22Rv1 (cell line): ENCODE data around the gene LEUTX.
A peak's percentile ranks its signal among the peaks of the same experiment; 100 is the strongest.

ENCODE experiments used
- H3K27ac ChIP-seq: fragments of 450-650 bp; 2 replicates; pipeline ENCODE4 v1.5.1; 2017
- CTCF ChIP-seq: fragments of 450-650 bp; IDR thresholded peaks from 2 replicates; pipeline ENCODE4 v1.5.1; 2017; ENCODE audit warnings: mild to moderate bottlenecking
- ZFX ChIP-seq: fragments of 450-650 bp; IDR thresholded peaks from 2 replicates; pipeline ENCODE4 v1.6.1; 2017; ENCODE audit warnings: antibody characterized with exemption, borderline replicate concordance

The LEUTX gene

GRCh38 chr19:39814595-39814994, 35.9 kb downstream of the LEUTX start:
- no peak for TF ChIP-seq CTCF
- no peak for TF ChIP-seq ZFX
- H3K27ac ChIP-seq: no peak overlapping the region

- TF ChIP-seq CTCF (no peak), ZFX (no peak)
Observed at GRCh38 chr19:39816287-39817048, 37.8 kb downstream of the LEUTX start.

GRCh38 chr19:39817888-39818561, 39.4 kb downstream of the LEUTX start:
- H3K27ac ChIP-seq: no peak overlapping the region
- no peak for TF ChIP-seq CTCF
- TF ChIP-seq ZFX: no peak

More at GRCh38 chr19:39816287-39817048, 37.8 kb downstream of the LEUTX start:
- H3K27ac ChIP-seq: no peak overlapping the region

GRCh38 chr19:39818626-39819097, 40.0 kb downstream of the LEUTX start:
- H3K27ac ChIP-seq: no peak overlapping the region
- no peak for TF ChIP-seq CTCF
- TF ChIP-seq ZFX: no peak

- TF ChIP-seq ZFX (no peak), CTCF (no peak)
- no peak overlapping the region for H3K27ac ChIP-seq
Observed at GRCh38 chr19:39819786-39820185, 41.1 kb downstream of the LEUTX start.

- no peak overlapping the region for H3K27ac ChIP-seq
- TF ChIP-seq CTCF: no peak
- TF ChIP-seq ZFX: no peak
Observed at GRCh38 chr19:39820696-39821095, 42.0 kb downstream of the LEUTX start.

GRCh38 chr19:39823686-39824085, 45.0 kb downstream of the LEUTX start:
- TF ChIP-seq CTCF (no peak), ZFX (no peak)

More at GRCh38 chr19:39823686-39824085, 45.0 kb downstream of the LEUTX start:
- peak overlapping the region; percentile 52; the same call in 1 of the 2 replicates for H3K27ac ChIP-seq
